ENCODE data around the gene SCNN1G. TPM values are rescaled to one million over a fixed set of nuclear protein-coding genes. Genes with fewer than 3 reads are reported as not detected.

The SCNN1G gene
- total and polyA plus RNA-seq, 2 donors (not counting 3 experiments of a cell fraction or from before 2014, with no cell fraction given), result not detected

- no peak for FAIRE-seq
- no peak overlapping the region for H3K27ac ChIP-seq (ENCODE audit: insufficient read depth, low read depth, low read length)
- intact Hi-C loops (cut with micrococcal nuclease) (no loop called here), dilution Hi-C loops (cut with MboI; ENCODE audit: extremely low pct_ligation_motif_present, low sequenced_read_pairs) (no loop called here)
- H3K9me3 ChIP-seq (replicated peaks; ENCODE audit: control insufficient read depth, insufficient read depth, low read length), result no peaks in the 10 kb centered on the region
- H3K4me2 ChIP-seq (ENCODE audit: insufficient read depth, low read length), result no peak overlapping the region
- DNase-seq (ENCODE audit: low read depth, low spot score), result no peak
- CTCF ChIA-PET, result interaction anchor here (0.7 to 13.5 kb wide), 7 partner anchors 19 to 283 kb away, joined by 3 to 371 read pairs (median 3); no protein-coding TSS in a partner anchor
- no peaks in the 10 kb centered on the region for H3K36me3 ChIP-seq (ENCODE audit: control insufficient read depth in 2 of 2, extremely low read depth in 1 of 2, insufficient read depth in 2 of 2, low read length in 2 of 2)
- POLR2A ChIA-PET, result no interaction called here
- H3K4me1 ChIP-seq (ENCODE audit: control insufficient read depth, extremely low read depth, insufficient read depth, low read length), result peaks cover 5% of the 10 kb centered on the region
- TF ChIP-seq POLR2AphosphoS5 (IDR thresholded peaks at IDR 0.05; ENCODE audit: insufficient read depth, low read depth, low read length) (no peak), MYC (IDR thresholded peaks at IDR 0.05; ENCODE audit: low read depth, low read length) (no peak), GATA2 (IDR thresholded peaks at IDR 0.05; ENCODE audit: insufficient read depth, insufficient read length, low read depth, low read length) (no peak), EZH2 (IDR thresholded peaks at IDR 0.05; ENCODE audit: borderline replicate concordance, low read depth, low read length, severe bottlenecking) (no peak), FOS (IDR thresholded peaks at IDR 0.05; ENCODE audit: borderline replicate concordance, insufficient read depth, low read length) (no peak), JUN (IDR thresholded peaks at IDR 0.05; ENCODE audit: borderline replicate concordance, insufficient read depth, insufficient read length, low read depth) (no peak), POLR2A (IDR thresholded peaks at IDR 0.05; ENCODE audit: low read depth, low read length) (no peak)
- TF ChIP-seq, protein P1, sequence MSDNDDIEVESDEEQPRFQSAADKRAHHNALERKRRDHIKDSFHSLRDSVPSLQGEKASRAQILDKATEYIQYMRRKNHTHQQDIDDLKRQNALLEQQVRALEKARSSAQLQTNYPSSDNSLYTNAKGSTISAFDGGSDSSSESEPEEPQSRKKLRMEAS (IDR thresholded peaks at IDR 0.05; ENCODE audit: insufficient read depth, insufficient read length), result no peak
- TF ChIP-seq, protein P2, sequence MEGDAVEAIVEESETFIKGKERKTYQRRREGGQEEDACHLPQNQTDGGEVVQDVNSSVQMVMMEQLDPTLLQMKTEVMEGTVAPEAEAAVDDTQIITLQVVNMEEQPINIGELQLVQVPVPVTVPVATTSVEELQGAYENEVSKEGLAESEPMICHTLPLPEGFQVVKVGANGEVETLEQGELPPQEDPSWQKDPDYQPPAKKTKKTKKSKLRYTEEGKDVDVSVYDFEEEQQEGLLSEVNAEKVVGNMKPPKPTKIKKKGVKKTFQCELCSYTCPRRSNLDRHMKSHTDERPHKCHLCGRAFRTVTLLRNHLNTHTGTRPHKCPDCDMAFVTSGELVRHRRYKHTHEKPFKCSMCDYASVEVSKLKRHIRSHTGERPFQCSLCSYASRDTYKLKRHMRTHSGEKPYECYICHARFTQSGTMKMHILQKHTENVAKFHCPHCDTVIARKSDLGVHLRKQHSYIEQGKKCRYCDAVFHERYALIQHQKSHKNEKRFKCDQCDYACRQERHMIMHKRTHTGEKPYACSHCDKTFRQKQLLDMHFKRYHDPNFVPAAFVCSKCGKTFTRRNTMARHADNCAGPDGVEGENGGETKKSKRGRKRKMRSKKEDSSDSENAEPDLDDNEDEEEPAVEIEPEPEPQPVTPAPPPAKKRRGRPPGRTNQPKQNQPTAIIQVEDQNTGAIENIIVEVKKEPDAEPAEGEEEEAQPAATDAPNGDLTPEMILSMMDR (IDR thresholded peaks at IDR 0.05; ENCODE audit: extremely low read depth in 1 of 2, insufficient read depth in 1 of 2, low read depth in 1 of 2, low read length in 2 of 2), result no peak
- no peak overlapping the region for H2AFZ ChIP-seq (ENCODE audit: low read depth, low read length)
- no peaks in the 10 kb centered on the region for H3K9me1 ChIP-seq (replicated peaks; ENCODE audit: control insufficient read depth, extremely low read depth, insufficient read depth, low read length)
- no peak overlapping the region for H3K9ac ChIP-seq (replicated peaks; ENCODE audit: extremely low read depth, insufficient read depth, low read length)
- no peak overlapping the region for H3K4me3 ChIP-seq (replicated peaks in 1 of 3; ENCODE audit: insufficient read depth in 1 of 3, low read depth in 1 of 3, low read length in 3 of 3)
- no TSS peak for BruUV-seq (replicated peaks)
- no peaks in the 10 kb centered on the region for H4K20me1 ChIP-seq (replicated peaks; ENCODE audit: control insufficient read depth, extremely low read depth, insufficient read depth, low read length)
- H3K79me2 ChIP-seq (ENCODE audit: control insufficient read depth, insufficient read depth, low read length), result no peaks in the 10 kb centered on the region
- H3K27me3 ChIP-seq (ENCODE audit: control insufficient read depth in 2 of 2, insufficient read depth in 2 of 2, low read length in 2 of 2), result peaks cover 29 to 30% of the 10 kb centered on the region in 2 experiments
Observed at GRCh38 chr16:23181506-23181905, 1.0 kb upstream of the SCNN1G start.
